HCT116 (cell line): ENCODE results near the gene SKA1.

ENCODE experiments used
- CBX3 ChIP-seq: IDR thresholded peaks from 2 replicates; pipeline ENCODE4 v1.6.1; 2012; ENCODE audit warnings: low read depth
- CTCF ChIP-seq, 3 experiments: fragments of 200-600 bp in 1 of 3; sonication (generic) in 1 of 3; IDR thresholded peaks in 2 of 3; conservative IDR thresholded peaks in 1 of 3; 2 replicates each; pipeline ENCODE4 v1.5.1; 2012 to 2017; ENCODE audit warnings: low read depth in 2 of 3, low read length in 2 of 3, antibody characterized with exemption in 1 of 3, borderline replicate concordance in 1 of 3, control low read depth in 1 of 3, mild to moderate bottlenecking in 1 of 3, mixed read lengths in 1 of 3, mixed run types in 1 of 3, moderate library complexity in 1 of 3; ENCODE audit not compliant: insufficient read depth in 1 of 3
- EZH2 ChIP-seq: fragments of 200-600 bp; sonication (generic); IDR thresholded peaks from 2 replicates; pipeline ENCODE4 v1.6.1; 2017; ENCODE audit warnings: antibody characterized with exemption, mixed run types
- EZH2phosphoT487 ChIP-seq: fragments of 200-600 bp; IDR thresholded peaks from 2 replicates; pipeline ENCODE4 v1.6.1; 2018; ENCODE audit warnings: antibody characterized with exemption, borderline replicate concordance
- JUND ChIP-seq: IDR thresholded peaks from 2 replicates; pipeline ENCODE4 v1.6.1; 2012
- POLR2A ChIP-seq: IDR thresholded peaks from 2 replicates; pipeline ENCODE4 v1.7.0; 2011; ENCODE audit warnings: borderline replicate concordance; ENCODE audit not compliant: insufficient read depth, insufficient read length; ENCODE audit errors: extremely low read depth
- RAD21 ChIP-seq: IDR thresholded peaks from 2 replicates; pipeline ENCODE4 v1.6.1; 2012; ENCODE audit warnings: low read depth, mild to moderate bottlenecking
- REST ChIP-seq: IDR thresholded peaks from 2 replicates; pipeline ENCODE4 v1.6.1; 2012; ENCODE audit warnings: low read depth
- SIN3A ChIP-seq: IDR thresholded peaks from 2 replicates; pipeline ENCODE4 v1.6.1; 2012; ENCODE audit warnings: low read depth
- SRF ChIP-seq: IDR thresholded peaks from 2 replicates; pipeline ENCODE4 v1.6.1; 2012; ENCODE audit warnings: low read depth
- ZBTB33 ChIP-seq: IDR thresholded peaks from 2 replicates; pipeline ENCODE4 v1.6.1; 2011; ENCODE audit warnings: mild to moderate bottlenecking, low read length, moderate library complexity; ENCODE audit not compliant: insufficient replicate concordance; ENCODE audit errors: extremely low read depth

GRCh38 chr18:50396005-50396660 lies 21.3 kb downstream of the SKA1 start:
- TF ChIP-seq POLR2A (no peak), REST (no peak), RAD21 (no peak), SIN3A (no peak), CTCF (IDR thresholded peaks at IDR 0.05 in 2 of 3, conservative IDR thresholded peaks at IDR 0.05 in 1 of 3; ENCODE audit: borderline replicate concordance in 1 of 3, insufficient read depth in 1 of 3, low read depth in 2 of 3, low read length in 2 of 3) (no peak), CBX3 (no peak), ZBTB33 (no peak), EZH2phosphoT487 (no peak), JUND (no peak), SRF (no peak), EZH2 (no peak)
